ENCODE measurements around the gene APOH.

Gene APOH

GRCh38 chr17:66228887-66229782, at the start of gene APOH:
APOH (minus strand) TSS chr17:66229415; CDS start chr17:66229379, 36 bp downstream.
- Histone ChIP-seq H3K27ac (ENCODE audit: low read depth, low read length) (no peak within 1 kb of the TSS), H3K4me1 (ENCODE audit: control insufficient read depth, insufficient read depth, low read length, unreplicated experiment) (no peaks in the 10 kb centered on the region), H3K4me3 (ENCODE audit: low read depth, low read length) (no peak within 1 kb of the TSS), H3K79me2 (ENCODE audit: control insufficient read depth, insufficient read depth, low read length, unreplicated experiment) (no peaks in the 10 kb centered on the region), H3K27me3 (ENCODE audit: insufficient read depth, low read length) (no peaks in the 10 kb centered on the region), H3K36me3 (ENCODE audit: insufficient read depth, low read length) (no peaks in the 10 kb centered on the region), H2AFZ (ENCODE audit: low read length, unreplicated experiment) (no peak within 1 kb of the TSS)

GRCh38 chr17:66277191-66277590, 48.0 kb upstream of the APOH start:
- Histone ChIP-seq H3K27ac (ENCODE audit: low read depth, low read length) (peak overlapping the region; percentile 83), H3K4me3 (ENCODE audit: low read depth, low read length) (no peak overlapping the region), H2AFZ (ENCODE audit: low read length, unreplicated experiment) (no peak overlapping the region), H3K36me3 (ENCODE audit: insufficient read depth, low read length) (no peaks in the 10 kb centered on the region), H3K4me1 (ENCODE audit: control insufficient read depth, insufficient read depth, low read length, unreplicated experiment) (peaks cover 45% of the 10 kb centered on the region), H3K79me2 (ENCODE audit: control insufficient read depth, insufficient read depth, low read length, unreplicated experiment) (no peaks in the 10 kb centered on the region), H3K27me3 (ENCODE audit: insufficient read depth, low read length) (no peaks in the 10 kb centered on the region)

GRCh38 chr17:66276328-66276937, 47.2 kb upstream of the APOH start:
- no peaks in the 10 kb centered on the region for H3K79me2 ChIP-seq (ENCODE audit: control insufficient read depth, insufficient read depth, low read length, unreplicated experiment)
- peak overlapping the region; percentile 25; the same call in 1 of the 2 replicates for H3K4me3 ChIP-seq (ENCODE audit: low read depth, low read length)
- no peaks in the 10 kb centered on the region for H3K27me3 ChIP-seq (ENCODE audit: insufficient read depth, low read length)
- no peaks in the 10 kb centered on the region for H3K36me3 ChIP-seq (ENCODE audit: insufficient read depth, low read length)
- no peak overlapping the region for H2AFZ ChIP-seq (ENCODE audit: low read length, unreplicated experiment)
- H3K4me1 ChIP-seq (ENCODE audit: control insufficient read depth, insufficient read depth, low read length, unreplicated experiment): peaks cover 40% of the 10 kb centered on the region
- H3K27ac ChIP-seq (ENCODE audit: low read depth, low read length): peak overlapping the region; percentile 83

GRCh38 chr17:66275651-66276050, 46.4 kb upstream of the APOH start:
- Histone ChIP-seq H3K27ac (ENCODE audit: low read depth, low read length) (peak overlapping the region; percentile 83), H3K27me3 (ENCODE audit: insufficient read depth, low read length) (no peaks in the 10 kb centered on the region), H3K4me1 (ENCODE audit: control insufficient read depth, insufficient read depth, low read length, unreplicated experiment) (peaks cover 39% of the 10 kb centered on the region), H3K79me2 (ENCODE audit: control insufficient read depth, insufficient read depth, low read length, unreplicated experiment) (no peaks in the 10 kb centered on the region), H2AFZ (ENCODE audit: low read length, unreplicated experiment) (no peak overlapping the region), H3K4me3 (ENCODE audit: low read depth, low read length) (peak overlapping the region; percentile 25; the same call in 1 of the 2 replicates), H3K36me3 (ENCODE audit: insufficient read depth, low read length) (no peaks in the 10 kb centered on the region)

GRCh38 chr17:66273586-66273848, 44.3 kb upstream of the APOH start:
- H3K36me3 ChIP-seq (ENCODE audit: insufficient read depth, low read length): no peaks in the 10 kb centered on the region
- no peak overlapping the region for H3K4me3 ChIP-seq (ENCODE audit: low read depth, low read length)
- no peaks in the 10 kb centered on the region for H3K27me3 ChIP-seq (ENCODE audit: insufficient read depth, low read length)
- H3K27ac ChIP-seq (ENCODE audit: low read depth, low read length): peak overlapping the region; percentile 71
- H3K4me1 ChIP-seq (ENCODE audit: control insufficient read depth, insufficient read depth, low read length, unreplicated experiment): peaks cover 41% of the 10 kb centered on the region
- no peaks in the 10 kb centered on the region for H3K79me2 ChIP-seq (ENCODE audit: control insufficient read depth, insufficient read depth, low read length, unreplicated experiment)
- no peak overlapping the region for H2AFZ ChIP-seq (ENCODE audit: low read length, unreplicated experiment)

GRCh38 chr17:66272811-66273585, 43.8 kb upstream of the APOH start:
- Histone ChIP-seq H3K4me3 (ENCODE audit: low read depth, low read length) (peak overlapping the region; percentile 49), H3K27me3 (ENCODE audit: insufficient read depth, low read length) (no peaks in the 10 kb centered on the region), H2AFZ (ENCODE audit: low read length, unreplicated experiment) (peak overlapping the region; percentile 64), H3K27ac (ENCODE audit: low read depth, low read length) (peak overlapping the region; percentile 71), H3K36me3 (ENCODE audit: insufficient read depth, low read length) (no peaks in the 10 kb centered on the region), H3K4me1 (ENCODE audit: control insufficient read depth, insufficient read depth, low read length, unreplicated experiment) (peaks cover 47% of the 10 kb centered on the region), H3K79me2 (ENCODE audit: control insufficient read depth, insufficient read depth, low read length, unreplicated experiment) (no peaks in the 10 kb centered on the region)

- no peaks in the 10 kb centered on the region for H3K36me3 ChIP-seq (ENCODE audit: insufficient read depth, low read length)
- H3K27me3 ChIP-seq (ENCODE audit: insufficient read depth, low read length): no peaks in the 10 kb centered on the region
- no peak overlapping the region for H3K27ac ChIP-seq (ENCODE audit: low read depth, low read length)
- no peak overlapping the region for H2AFZ ChIP-seq (ENCODE audit: low read length, unreplicated experiment)
- peaks cover 39% of the 10 kb centered on the region for H3K4me1 ChIP-seq (ENCODE audit: control insufficient read depth, insufficient read depth, low read length, unreplicated experiment)
- H3K79me2 ChIP-seq (ENCODE audit: control insufficient read depth, insufficient read depth, low read length, unreplicated experiment): no peaks in the 10 kb centered on the region
- H3K4me3 ChIP-seq (ENCODE audit: low read depth, low read length): no peak overlapping the region
Observed at GRCh38 chr17:66271512-66271911, 42.3 kb upstream of the APOH start.

- H3K4me3 ChIP-seq (ENCODE audit: low read depth, low read length): no peak overlapping the region
- no peak overlapping the region for H3K27ac ChIP-seq (ENCODE audit: low read depth, low read length)
- no peaks in the 10 kb centered on the region for H3K27me3 ChIP-seq (ENCODE audit: insufficient read depth, low read length)
- H3K4me1 ChIP-seq (ENCODE audit: control insufficient read depth, insufficient read depth, low read length, unreplicated experiment): peaks cover 32% of the 10 kb centered on the region
- H2AFZ ChIP-seq (ENCODE audit: low read length, unreplicated experiment): no peak overlapping the region
- H3K36me3 ChIP-seq (ENCODE audit: insufficient read depth, low read length): no peaks in the 10 kb centered on the region
- H3K79me2 ChIP-seq (ENCODE audit: control insufficient read depth, insufficient read depth, low read length, unreplicated experiment): no peaks in the 10 kb centered on the region
Observed at GRCh38 chr17:66270106-66270505, 40.9 kb upstream of the APOH start.

- Histone ChIP-seq H2AFZ (ENCODE audit: low read length, unreplicated experiment) (no peak overlapping the region), H3K4me3 (ENCODE audit: low read depth, low read length) (no peak overlapping the region), H3K4me1 (ENCODE audit: control insufficient read depth, insufficient read depth, low read length, unreplicated experiment) (peaks cover 20% of the 10 kb centered on the region), H3K27ac (ENCODE audit: low read depth, low read length) (no peak overlapping the region), H3K36me3 (ENCODE audit: insufficient read depth, low read length) (no peaks in the 10 kb centered on the region), H3K27me3 (ENCODE audit: insufficient read depth, low read length) (no peaks in the 10 kb centered on the region), H3K79me2 (ENCODE audit: control insufficient read depth, insufficient read depth, low read length, unreplicated experiment) (no peaks in the 10 kb centered on the region)
Observed at GRCh38 chr17:66268247-66268927, 39.2 kb upstream of the APOH start.

GRCh38 chr17:66264696-66265095, 35.5 kb upstream of the APOH start:
- no peak overlapping the region for H3K27ac ChIP-seq (ENCODE audit: low read depth, low read length)
- H3K4me3 ChIP-seq (ENCODE audit: low read depth, low read length): no peak overlapping the region
- H3K27me3 ChIP-seq (ENCODE audit: insufficient read depth, low read length): no peaks in the 10 kb centered on the region
- H2AFZ ChIP-seq (ENCODE audit: low read length, unreplicated experiment): no peak overlapping the region
- no peaks in the 10 kb centered on the region for H3K79me2 ChIP-seq (ENCODE audit: control insufficient read depth, insufficient read depth, low read length, unreplicated experiment)
- H3K36me3 ChIP-seq (ENCODE audit: insufficient read depth, low read length): no peaks in the 10 kb centered on the region
- peaks cover 12% of the 10 kb centered on the region for H3K4me1 ChIP-seq (ENCODE audit: control insufficient read depth, insufficient read depth, low read length, unreplicated experiment)
